HFFc6 (cell line): ENCODE results near the gene CDH13. TPM values are rescaled to one million over a fixed set of nuclear protein-coding genes. Genes with fewer than 3 reads are reported as not detected.

Experiments used
- DNase-seq: peaks from one replicate; pipeline ENCODE4 v3.0.0-alpha.2; 2018
- H3K27ac Mint-ChIP-seq: 2 replicates; pipeline ENCODE4 v1.8.0; 2020; ENCODE audit warnings: mild to moderate bottlenecking, mixed read lengths
- H3K27me3 Mint-ChIP-seq: 2 replicates; pipeline ENCODE4 v1.8.0; 2021; ENCODE audit warnings: mild to moderate bottlenecking, moderate library complexity, mixed read lengths; ENCODE audit not compliant: insufficient read depth
- H3K36me3 Mint-ChIP-seq: 2 replicates; pipeline ENCODE4 v1.8.0; 2021; ENCODE audit warnings: low read depth, mixed read lengths
- H3K4me1 Mint-ChIP-seq: 2 replicates; pipeline ENCODE4 v1.8.0; 2020; ENCODE audit warnings: low read depth, mixed read lengths
- H3K4me3 Mint-ChIP-seq: 2 replicates; pipeline ENCODE4 v1.8.0; 2020; ENCODE audit warnings: mild to moderate bottlenecking, moderate library complexity, mixed read lengths
- H3K9me3 Mint-ChIP-seq: 2 replicates; pipeline ENCODE4 v1.8.0; 2020; ENCODE audit warnings: mild to moderate bottlenecking, mixed read lengths
- CTCF ChIP-seq: fragments of 200-600 bp; sonication (generic); IDR thresholded peaks from 2 replicates; pipeline ENCODE4 v1.5.0; 2021; ENCODE audit warnings: antibody characterized with exemption, mild to moderate bottlenecking
- total RNA-seq, 6 experiments: library from RNA; stranded (reverse); fragmentation: NEBNext Ultra II Directional; extraction: Animal tissue kit (Norgen Biotek cat#: 25700); gene quantifications; 2 replicates in 1 of 6; 3 replicates in 5 of 6; pipeline ENCODE4 v1.2.3, GENCODE V29; 2021

Gene CDH13
- total RNA-seq, 6 experiments from 2014 or later = 3.6 to 14.7 (median 4.7) TPM

GRCh38 chr16:82895843-82896242 is 269.1 kb downstream of the CDH13 start:
- Mint-ChIP-seq H3K4me3 (no peak overlapping the region), H3K27me3 (peaks cover 1% of the 10 kb centered on the region; the same call in 1 of the 2 replicates), H3K4me1 (no peaks in the 10 kb centered on the region; the same call in 1 of the 2 replicates), H3K9me3 (peaks cover 13% of the 10 kb centered on the region), H3K27ac (no peak overlapping the region), H3K36me3 (0 out of 2 replicates have a peak, but pooled peaks cover 4% of the 10 kb centered on the region)
- DNase-seq = no peak
- no peak for TF ChIP-seq CTCF

GRCh38 chr16:82899006-82899405 is 272.2 kb downstream of the CDH13 start:
- DNase-seq = no peak
- peaks cover 8% of the 10 kb centered on the region for H3K9me3 Mint-ChIP-seq
- no peak for TF ChIP-seq CTCF
- 0 out of 2 replicates have a peak, but pooled peaks cover 4% of the 10 kb centered on the region for H3K36me3 Mint-ChIP-seq
- H3K27me3 Mint-ChIP-seq = peaks cover 1% of the 10 kb centered on the region; the same call in 1 of the 2 replicates
- no peak overlapping the region for H3K4me3 Mint-ChIP-seq
- no peaks in the 10 kb centered on the region for H3K4me1 Mint-ChIP-seq
- no peak overlapping the region for H3K27ac Mint-ChIP-seq

- no peaks in the 10 kb centered on the region for H3K4me1 Mint-ChIP-seq
- no peaks in the 10 kb centered on the region; the same call in 1 of the 2 replicates for H3K27me3 Mint-ChIP-seq
- H3K36me3 Mint-ChIP-seq = 0 out of 2 replicates have a peak, but pooled peaks cover 4% of the 10 kb centered on the region
- H3K27ac Mint-ChIP-seq = no peak overlapping the region
- H3K4me3 Mint-ChIP-seq = no peak overlapping the region
- TF ChIP-seq CTCF = no peak
- DNase-seq = no peak
- peaks cover 4% of the 10 kb centered on the region for H3K9me3 Mint-ChIP-seq
Observed at GRCh38 chr16:82899731-82900450, 273.1 kb downstream of the CDH13 start.

- Mint-ChIP-seq H3K27ac (no peak overlapping the region), H3K36me3 (0 out of 2 replicates have a peak, but pooled peaks cover 4% of the 10 kb centered on the region), H3K9me3 (peaks cover 4% of the 10 kb centered on the region), H3K27me3 (no peaks in the 10 kb centered on the region; the same call in 1 of the 2 replicates), H3K4me1 (no peaks in the 10 kb centered on the region), H3K4me3 (no peak overlapping the region)
- no peak for TF ChIP-seq CTCF
- no peak for DNase-seq
Observed at GRCh38 chr16:82900559-82900958, 273.8 kb downstream of the CDH13 start.

DNA sequence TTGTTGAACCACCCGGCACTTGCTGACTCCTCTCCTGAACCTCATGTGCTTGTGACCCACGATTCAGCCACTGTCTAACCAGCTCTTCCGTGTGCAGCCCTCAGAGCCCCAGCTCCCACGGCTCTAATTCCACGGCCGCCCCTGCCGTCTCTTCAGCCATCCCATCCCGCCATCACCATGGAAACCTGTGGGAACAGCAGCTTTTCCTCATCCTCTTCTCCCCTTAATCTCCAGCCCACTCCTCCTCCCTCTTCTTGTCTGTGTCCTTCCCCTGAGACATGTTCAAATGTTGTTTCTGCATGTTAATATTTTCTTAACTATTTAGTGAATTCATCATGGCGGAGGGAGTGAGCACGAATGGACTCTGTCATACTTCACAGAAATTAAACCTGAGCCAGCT is 285.2 kb downstream of the CDH13 start:
- DNase-seq = no peak
- no peak for TF ChIP-seq CTCF
- no peak overlapping the region for H3K27ac Mint-ChIP-seq
- H3K4me3 Mint-ChIP-seq = no peak overlapping the region
- H3K4me1 Mint-ChIP-seq = no peaks in the 10 kb centered on the region
- H3K36me3 Mint-ChIP-seq = no peaks in the 10 kb centered on the region
- peaks cover 17% of the 10 kb centered on the region for H3K9me3 Mint-ChIP-seq
- no peaks in the 10 kb centered on the region; the same call in none of the 2 replicates for H3K27me3 Mint-ChIP-seq
